Stimulated activated CD4-positive, alpha-beta T cell treated with anti-CD3 and anti-CD28 coated beads, Interleukin-4, amount 100 ng/mL, for 1 hour (primary cell): Measurements from ENCODE around the gene DTYMK.
"Not testable (repeated sequence)": the region's sequence is repeated elsewhere in the genome, so short reads cannot be mapped to it uniquely, and the experiment has no call there.

Experiments used
- DNase-seq: peaks from one replicate; pipeline ENCODE4 v3.0.0-alpha.2; 2020

DTYMK gene

DNA sequence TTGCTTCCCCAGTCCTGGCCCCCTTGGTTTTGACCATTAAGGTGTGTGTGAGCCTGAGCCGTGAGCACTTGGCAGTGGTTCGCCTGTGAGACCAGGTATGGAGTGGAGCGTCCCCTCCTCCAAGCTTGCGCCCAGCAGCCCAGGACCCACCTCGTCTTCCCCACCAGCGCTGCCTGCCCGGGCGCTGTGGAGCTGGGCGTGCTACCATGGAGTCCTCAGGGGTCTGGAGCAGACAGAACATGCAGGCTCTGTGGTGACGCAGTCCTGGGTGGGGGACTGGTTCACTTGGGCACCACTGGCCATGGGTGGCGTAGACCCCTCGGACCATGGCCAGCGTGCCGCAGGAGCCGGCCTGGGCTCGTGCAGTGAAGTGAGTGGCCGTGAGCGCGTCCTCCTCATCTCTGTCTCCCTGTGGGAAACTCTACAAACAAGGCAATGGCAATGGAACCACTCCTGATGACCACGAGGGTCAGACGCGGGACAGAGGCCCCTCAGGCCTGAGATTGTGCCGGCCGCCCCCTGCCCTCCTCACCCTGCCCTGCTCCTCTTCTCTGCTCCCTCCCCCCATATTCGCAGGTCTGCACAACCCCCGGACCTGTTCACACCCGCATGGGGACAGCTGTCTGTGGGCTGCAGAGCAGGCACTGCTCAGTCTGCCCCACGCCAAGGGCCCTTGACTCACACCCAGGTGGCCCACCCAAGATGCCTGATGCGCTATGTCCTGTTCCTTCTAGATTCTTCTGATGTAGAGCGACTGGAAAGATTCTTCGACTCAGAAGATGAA is 15.0 kb downstream of the DTYMK start:
- DNase-seq: no peak

DNA sequence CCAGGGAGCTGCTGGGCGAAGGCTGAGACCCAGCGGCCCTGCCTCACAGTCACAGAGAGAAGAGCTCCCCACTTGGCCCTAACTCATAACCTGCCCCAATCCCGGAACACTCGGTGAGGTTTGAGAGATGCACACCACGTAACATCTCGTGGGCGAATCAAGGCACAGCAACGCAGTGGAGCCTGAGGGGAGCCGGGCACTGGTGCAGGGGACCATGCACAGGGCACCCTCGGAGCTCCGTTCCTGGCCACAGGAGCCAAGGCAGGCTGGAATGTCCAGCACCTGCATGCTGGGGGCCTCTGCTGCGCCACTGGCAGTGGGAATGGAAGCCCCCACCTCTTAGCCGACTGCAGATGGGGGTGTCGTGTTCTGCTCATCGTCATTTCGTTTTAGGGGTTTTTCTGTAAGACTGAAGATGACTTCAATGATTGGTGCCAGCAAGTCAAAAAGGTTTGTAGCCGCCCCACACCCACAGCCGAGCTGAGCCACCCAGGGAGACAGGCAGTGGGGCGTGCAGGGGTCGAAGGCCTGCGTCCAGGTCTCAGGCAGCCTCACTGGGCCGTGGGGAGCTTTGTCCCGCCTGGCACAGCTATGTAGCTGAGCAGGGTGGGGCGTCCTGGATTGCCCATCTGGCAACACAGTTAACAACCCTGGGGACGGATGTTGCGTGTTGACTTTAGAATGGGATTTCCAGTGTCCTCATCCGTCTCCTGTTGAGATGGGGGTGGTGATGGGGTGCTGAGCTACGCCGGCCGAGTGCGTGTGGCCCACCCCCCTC is 16.1 kb downstream of the DTYMK start:
- no peak for DNase-seq

DNA sequence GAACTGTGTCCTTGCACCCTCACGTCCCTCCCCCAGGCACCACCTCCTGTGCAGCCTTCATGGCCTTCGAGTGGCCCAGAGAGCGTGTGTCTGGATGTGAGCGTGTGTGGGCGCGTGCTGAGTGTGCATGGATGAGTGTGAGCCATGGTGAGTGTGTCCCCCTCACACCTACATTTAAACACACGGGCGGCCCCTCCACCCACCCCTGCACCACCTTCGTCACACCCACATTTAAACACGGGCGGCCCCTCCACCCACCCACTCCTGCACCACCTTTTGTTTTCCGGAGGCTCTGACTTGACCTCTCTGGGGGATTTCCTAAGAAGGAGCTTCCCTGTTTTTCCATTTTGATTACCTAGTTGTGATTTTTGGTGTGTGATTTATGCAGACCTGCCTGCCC is 17.8 kb downstream of the DTYMK start:
- DNase-seq: no peak

DNA sequence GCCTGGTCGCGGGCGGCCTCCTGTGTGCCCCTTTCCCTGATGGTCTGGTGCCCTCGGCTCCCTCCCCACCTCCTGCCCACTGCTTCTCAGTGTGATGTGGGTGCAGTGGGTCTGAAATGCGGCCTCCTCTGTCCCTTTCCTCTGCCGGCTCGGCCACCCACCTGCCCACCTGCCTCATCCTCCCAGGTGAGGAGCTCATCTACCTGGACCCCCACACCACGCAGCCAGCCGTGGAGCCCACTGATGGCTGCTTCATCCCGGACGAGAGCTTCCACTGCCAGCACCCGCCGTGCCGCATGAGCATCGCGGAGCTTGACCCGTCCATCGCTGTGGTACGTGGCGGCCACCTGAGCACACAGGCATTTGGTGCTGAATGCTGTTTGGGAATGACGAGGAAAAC is 18.3 kb downstream of the DTYMK start:
- DNase-seq: no peak

DNA sequence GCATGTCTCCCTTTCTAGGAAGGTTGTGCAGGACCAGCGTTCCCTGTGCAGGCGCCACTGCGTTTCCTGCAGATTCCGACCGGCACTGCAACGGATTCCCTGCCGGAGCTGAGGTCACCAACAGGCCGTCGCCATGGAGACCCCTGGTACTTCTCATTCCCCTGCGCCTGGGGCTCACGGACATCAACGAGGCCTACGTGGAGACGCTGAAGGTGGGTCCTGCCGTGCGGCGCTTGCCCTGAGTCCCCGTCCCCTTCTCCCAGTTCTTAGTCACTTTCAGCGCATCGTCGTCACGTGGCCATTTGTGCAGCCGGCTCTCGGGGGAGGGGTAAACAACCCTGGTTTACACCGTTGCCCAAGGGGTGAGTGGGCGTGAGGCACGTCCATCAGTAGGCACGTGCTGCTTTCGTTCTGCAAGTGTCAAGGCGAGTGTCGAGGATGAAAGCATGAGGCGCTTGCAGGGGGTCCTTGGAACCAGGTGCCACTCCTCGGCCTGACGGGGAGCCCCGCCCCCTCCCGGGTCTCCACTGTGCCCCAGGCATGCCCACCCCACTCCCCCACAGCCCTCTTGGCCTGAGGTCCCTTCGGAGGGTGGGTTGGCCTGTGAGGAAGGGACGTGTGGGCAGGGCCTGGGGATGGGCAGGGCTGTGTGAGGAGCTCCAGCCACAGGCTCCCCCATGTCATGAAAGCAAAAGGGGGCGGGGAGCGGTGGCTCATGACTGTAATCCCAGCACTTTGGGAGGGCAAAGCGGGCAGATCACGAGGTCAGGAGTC is 19.8 kb downstream of the DTYMK start:
- no peak for DNase-seq

DNA sequence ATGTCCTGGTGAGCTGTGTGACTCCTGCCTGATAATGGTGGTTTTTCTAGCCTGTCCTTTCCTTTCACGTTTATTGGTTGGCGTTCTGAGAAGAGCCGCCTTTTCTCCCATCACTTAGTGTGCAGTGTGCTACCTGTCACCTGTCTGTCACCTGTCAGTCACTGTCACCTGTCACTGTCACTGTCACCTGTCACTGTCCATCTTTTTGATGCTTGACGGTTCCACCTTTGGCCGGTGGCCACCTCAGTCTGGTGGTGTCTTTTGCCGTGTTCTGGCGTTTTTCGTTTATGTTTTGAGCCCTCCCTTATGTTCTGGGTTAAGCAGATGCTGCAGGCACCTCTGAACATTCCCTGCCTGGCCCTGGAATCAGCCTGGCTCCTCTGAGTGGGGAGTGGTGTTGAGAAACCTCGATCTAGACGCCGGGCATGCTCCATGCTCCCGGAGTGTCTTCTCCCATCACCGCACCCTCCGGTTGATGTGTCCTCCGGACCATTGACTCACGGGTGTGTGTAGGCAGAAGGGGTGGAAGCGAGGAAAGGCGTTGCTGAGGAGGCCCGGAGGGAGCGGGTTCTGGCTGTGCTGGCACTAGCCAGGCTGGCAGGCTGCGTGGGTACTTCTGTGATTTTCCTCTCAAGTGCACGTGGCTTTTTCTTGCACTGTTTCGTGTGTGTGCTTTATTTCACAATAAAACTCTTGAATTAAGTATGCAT is 20.7 kb downstream of the DTYMK start:
- DNase-seq: no peak

DNA sequence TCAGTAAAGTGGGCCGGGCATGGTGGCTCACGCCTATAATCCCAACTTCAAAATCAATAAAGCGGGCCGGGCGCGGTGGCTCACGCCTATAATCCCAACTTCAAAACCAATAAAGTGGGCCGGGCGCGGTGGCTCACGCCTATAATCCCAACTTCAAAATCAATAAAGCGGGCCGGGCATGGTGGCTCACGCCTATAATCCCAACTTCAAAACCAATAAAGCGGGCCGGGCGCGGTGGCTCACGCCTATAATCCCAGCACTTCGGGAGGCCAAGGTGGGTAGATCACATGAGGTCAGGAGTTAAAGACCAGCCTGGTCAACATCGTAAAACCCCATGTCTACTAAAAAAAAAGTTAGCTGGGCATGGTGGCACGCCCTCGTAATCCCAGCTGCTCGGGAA is 23.9 kb downstream of the DTYMK start:
- not testable (repeated sequence) for DNase-seq

DNA sequence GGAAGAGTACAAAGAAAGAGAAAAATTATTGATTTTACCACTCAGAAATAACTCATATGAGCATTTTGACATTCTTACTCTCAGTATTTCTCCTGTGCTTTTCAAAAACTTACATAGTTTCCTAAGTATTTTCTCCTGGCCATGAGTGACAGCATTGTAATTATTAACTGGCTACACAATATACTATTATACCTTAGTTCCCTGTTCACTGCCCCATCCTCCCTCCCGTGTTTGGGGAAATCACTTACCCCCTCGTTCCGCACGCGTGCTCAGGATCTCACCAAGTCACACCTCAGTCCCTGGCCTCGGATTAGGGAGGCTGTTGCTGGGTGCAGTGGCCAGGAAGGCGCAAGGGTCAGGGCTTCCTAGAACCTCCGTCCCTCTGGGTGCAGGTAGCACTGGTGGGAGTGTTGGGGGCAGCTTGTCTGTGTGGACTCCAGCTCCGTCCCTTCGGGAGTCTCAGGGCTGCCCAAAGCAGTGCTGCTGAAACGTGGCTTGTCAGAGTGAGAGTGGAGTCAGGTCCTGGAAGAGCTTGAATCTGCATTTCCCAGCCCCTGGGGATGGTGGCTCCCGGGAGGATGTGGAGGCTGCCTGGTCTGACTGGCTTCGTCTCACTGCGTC is 25.9 kb downstream of the DTYMK start:
- no peak for DNase-seq

DNA sequence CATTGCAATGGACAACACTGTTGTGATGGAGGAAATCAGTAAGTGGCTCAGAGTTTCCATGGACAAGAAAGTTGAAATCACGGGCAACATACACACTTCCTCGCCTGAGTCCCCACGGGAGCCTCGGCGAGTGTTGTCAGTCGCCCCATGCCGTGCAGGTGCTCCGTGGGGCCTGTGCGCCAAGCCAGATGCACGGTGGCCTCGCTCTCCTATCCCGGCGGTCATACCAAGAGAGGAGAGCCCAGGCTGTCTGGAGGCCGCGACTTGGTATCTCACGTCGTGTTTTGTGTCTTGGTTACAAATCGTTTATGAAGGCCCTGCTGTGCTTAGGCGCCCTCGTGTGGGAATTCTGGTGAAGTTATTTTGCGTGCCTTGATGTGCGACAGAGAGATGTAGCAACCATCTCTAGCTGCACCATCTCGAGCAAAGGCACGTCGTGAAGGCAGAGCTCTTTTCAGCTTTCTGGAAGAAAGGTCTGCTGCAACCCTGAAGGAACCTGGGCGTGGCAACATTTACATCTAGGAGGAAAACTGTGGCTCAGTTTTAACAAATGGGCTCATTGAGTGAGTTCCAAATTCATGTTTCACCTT is 27.4 kb downstream of the DTYMK start:
- peak; percentile 37 for DNase-seq

DNA sequence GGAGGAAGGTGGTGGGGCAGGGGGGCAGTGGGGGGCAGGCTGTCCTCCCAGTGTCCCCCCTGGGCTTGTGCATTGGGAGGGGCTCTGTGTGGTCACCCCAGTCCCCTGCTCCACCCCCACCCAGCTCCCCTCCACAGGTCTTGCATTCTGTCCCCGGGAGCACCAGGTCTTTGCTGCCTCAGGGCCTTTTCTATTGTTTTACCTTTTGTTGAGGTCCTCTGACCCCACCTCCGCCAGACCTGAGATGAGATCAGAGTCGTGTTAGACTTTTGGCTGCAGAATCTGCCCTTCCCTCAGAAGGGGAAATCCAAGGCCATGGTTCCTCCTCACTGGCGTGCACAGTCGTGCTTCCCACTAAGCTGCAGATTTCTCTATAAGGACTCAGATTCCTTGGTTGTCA is 28.3 kb downstream of the DTYMK start:
- no peak for DNase-seq

DNA sequence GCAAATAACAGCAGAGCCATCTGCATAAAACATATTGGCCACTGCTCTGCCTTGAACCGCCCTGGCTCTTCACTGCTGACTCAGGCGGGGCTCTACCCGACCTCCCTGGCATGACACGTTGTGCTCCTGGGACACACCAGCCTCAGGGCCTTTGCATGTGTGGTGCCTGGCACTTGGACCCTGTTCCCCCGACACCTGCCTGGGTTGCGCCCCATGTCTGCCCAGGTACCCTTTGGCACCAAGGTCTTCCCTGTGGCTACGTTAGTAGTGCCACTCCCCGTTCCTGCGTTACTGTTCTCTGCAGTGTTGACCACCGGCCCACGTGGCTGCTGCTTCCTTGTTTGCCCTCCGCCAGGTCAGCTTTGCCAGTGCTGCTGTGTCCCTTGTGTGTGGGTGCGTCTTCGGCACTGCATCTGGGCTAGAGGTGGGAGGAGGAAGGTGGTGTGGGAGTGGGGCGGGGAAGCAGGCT is 28.8 kb downstream of the DTYMK start:
- DNase-seq: no peak

DNA sequence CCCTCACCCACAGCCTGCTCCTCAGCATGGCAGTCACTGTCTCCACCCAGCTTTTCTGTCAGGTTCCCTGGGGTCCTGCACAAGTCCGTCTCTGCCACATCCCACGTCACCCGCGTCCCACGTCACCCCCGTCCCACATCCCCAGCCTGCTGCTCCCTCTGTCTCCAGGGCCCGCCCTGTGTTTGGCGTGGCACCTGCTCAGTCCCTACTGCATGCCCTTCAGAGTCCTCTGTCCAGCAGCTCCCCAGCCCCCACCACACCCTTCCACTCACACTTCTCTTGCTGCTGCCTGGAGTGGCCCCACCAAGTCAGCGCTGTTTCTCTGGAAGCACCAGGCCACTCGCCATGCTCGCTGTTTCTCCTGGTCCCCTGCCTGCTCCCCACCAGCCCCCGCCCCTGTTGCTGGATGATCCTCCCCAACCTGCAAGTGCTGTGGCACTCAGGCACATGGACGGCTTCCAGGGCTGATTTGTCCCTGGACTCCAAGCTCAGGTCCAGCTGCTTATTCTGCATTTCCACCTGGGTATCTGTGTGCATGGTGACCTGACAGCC is 30.3 kb downstream of the DTYMK start:
- no peak for DNase-seq

DNA sequence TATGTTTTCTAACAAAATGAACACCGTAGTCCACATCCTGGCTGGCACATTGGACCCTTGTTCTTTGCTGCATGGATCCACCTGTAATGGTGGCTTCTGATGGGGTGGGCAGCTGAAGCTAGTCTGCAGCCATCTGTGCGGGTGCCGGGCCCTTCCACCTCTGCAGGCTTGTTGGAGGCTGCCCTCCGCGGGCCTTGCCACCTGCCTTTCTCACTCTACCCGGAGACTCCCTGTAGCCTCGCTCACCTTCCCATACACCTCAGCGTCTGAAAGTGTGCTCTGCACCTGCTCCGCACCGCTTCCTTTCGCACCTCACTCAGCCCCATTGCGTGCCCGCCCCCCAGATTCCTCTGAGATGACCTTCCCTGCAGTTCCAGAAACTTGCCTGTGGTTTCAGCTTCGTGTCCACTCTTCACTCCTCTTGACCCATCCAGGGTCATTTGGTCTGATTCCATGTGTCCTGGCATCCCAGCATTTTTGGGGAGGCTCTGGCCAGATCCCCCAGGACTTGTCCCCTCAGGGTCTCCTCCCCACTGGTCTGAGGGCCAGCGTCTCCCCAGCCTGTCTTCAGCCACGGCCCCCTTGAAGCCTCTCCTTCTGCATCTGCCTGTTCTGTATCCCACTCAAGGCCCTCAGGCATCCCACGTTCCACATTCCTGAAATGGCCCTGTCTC is 31.0 kb downstream of the DTYMK start:
- no peak for DNase-seq

DNA sequence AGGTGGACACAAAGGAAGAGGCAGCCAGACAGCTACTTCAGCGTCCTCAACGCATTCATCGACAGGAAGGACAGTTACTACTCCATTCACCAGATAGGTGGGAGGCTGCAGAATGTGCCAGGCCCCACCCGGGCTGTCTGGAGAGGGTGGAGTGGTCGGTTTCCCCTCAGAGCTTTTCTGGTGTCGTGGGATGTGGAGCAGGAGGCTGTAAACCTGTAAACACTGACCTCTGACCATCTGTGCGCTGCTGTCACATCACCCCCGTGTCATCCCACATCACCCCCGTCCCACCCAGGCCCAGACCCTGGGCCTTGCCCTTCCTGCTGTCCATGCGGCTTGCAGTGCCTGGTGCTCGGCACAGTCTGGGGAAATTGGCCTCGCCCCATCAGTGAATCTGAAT is 32.1 kb downstream of the DTYMK start:
- no peak for DNase-seq

DNA sequence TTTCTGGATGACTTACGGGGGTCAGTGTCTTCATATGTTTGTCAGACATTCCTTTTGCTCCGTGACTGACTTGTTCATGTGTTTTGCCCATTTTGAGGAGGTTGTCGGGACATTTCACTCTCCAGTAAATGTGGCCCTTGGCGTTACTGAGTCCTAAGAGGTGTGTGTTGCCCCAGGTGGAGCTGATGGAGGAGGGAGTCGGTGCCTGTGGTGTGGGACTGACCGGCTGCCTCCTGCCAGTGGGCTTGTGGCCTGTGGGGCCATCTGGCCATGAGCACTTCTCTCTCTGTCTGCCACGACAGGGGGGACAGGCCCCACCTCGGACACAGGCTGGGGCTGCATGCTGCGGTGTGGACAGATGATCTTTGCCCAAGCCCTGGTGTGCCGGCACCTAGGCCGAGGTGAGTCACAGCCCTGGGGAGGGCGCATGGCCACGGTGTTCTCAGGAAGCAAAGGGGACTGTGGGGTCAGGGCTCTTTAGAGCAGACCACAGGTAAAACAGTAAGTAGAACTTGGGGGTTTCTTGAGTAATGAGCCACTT is 33.3 kb downstream of the DTYMK start:
- DNase-seq: no peak

DNA sequence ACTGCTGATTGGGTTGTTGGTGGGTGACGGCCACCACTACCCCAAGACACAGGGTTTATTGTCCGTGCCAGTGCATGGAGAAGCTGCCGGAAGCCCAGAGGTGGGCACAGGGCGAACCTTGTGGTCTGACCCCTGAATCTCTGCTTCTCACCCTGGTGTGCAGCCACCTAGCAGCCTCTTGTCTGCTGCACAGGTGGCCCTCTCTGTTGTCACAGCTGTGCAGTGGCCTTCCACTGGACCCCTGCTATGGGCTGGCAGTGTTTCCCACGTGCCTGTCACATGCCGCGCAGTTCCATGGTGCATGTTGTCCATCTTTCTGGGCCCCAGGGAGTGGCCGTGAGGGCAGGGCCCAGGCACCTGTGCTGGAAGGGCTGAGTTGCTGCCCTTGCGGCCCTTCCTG is 33.9 kb downstream of the DTYMK start:
- no peak for DNase-seq

DNA sequence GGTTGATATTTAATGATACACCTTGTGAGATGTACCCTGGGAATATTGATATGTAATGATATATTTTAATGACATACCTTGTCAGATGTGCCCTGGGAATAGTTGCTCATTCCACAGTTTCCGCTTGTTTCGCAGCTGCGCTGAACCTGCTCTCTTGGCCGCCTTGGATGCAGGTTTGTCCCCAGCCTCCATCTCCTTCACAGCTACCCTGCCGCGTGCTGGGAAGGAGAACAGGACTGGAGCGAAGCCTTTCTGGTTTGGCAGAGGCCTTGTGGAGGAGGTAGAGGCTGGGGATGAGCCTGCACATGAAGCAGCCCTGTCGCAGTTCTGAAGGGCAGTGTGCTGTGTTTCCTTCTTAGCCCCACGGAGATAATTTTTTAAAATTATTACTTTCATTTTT is 34.5 kb downstream of the DTYMK start:
- DNase-seq: no peak

DNA sequence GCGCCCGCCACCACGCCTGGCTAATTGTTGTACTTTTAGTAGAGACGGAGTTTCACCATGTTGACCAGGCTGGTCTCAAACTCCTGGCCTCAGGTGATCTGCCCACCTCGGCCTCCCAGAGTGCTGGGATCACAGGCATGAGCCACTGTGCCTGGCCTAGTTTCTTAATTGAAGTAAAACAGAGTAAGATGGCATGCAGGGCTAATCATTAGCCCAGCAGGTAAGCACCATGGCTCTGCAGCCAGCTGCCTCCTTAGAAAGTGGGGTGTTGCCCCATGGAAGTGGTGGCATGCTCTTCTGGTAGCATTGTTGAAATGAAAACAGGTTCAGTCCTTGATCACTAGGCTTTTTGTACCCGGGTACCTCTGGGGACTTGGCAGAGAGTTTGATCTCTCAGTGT is 36.7 kb downstream of the DTYMK start:
- DNase-seq: no peak

DNA sequence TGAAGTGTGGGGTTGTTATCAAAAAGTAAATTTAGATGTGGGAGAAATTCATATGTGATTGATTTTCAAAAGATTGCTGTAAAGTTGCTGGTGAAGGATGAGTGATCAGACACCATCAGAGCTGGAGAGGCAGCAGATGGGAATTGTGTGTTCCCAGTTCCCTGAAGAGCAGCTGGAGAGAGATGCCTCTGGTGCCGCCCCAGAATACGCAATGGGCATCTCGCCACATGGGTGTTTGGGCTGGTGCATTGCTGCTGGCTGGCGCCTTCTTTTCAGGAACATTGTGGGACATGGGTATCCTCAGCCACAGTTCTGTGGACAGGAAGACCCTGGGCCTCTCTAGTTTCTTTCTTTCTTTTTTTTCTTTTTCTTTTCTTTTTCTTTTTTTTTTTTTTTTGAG is 37.2 kb downstream of the DTYMK start:
- no peak for DNase-seq

DNA sequence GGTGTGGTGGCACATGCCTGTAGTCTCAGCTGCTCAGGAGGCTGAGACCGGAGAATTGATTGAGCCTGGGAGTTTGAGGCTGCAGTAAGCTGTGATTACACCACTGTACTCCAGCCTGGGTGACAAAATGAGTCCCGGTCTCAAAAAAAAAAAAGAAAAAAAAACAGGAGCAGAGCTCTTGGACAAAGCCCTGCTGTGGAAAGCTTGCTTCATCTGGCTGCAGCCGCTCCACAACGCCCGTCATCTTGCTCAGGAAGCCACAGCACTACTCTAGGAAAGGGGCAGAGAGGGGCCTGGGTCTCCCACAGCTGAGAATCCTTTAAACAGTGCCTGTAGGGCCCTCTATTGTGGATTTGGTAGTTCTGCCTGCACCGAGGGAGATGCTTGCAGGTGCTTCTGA is 38.2 kb downstream of the DTYMK start:
- DNase-seq: no peak
